Uterus (tissue), 4 donors: ENCODE data around the gene RO60. TPM values are rescaled to one million over a fixed set of nuclear protein-coding genes. Genes with fewer than 3 reads are reported as not detected.

Experiments
- DNase-seq, 2 donors: peaks; one replicate each; pipeline ENCODE4 v3.0.0-alpha.2; 2019 to 2020
- H3K27ac ChIP-seq, 2 donors: fragments of 200-600 bp; sonication (generic); 1 replicate in 1 of 2; 2 replicates in 1 of 2; pipeline ENCODE4 v1.5.1; 2016 to 2018
- H3K27me3 ChIP-seq, 2 donors: fragments of 200-600 bp; sonication (generic); one replicate each; pipeline ENCODE4 v1.5.1; 2018 to 2019; ENCODE audit warnings: control low read depth in 1 of 2
- H3K36me3 ChIP-seq, 2 donors: fragments of 200-600 bp; sonication (generic); one replicate each; pipeline ENCODE4 v1.5.1; 2019; ENCODE audit warnings: control low read depth in 1 of 2
- H3K4me1 ChIP-seq, 2 donors: fragments of 200-600 bp; sonication (generic); one replicate each; pipeline ENCODE4 v1.5.1; 2018 to 2019; ENCODE audit warnings: control low read depth in 1 of 2
- H3K4me3 ChIP-seq, 2 donors: fragments of 200-600 bp; sonication (generic); 1 replicate in 1 of 2; 2 replicates in 1 of 2; pipeline ENCODE4 v1.5.1; 2018 to 2019; ENCODE audit warnings: mild to moderate bottlenecking in 1 of 2
- H3K9me3 ChIP-seq, 2 donors: fragments of 200-600 bp; sonication (generic); one replicate each; pipeline ENCODE4 v1.5.1; 2019; ENCODE audit warnings: control low read depth in 1 of 2
- CTCF ChIP-seq, 4 experiments: fragments of 200-600 bp in 2 of 4; fragments of 450-650 bp in 2 of 4; sonication (generic) in 2 of 4; IDR thresholded peaks; one replicate each; pipeline ENCODE4 v1.5.1; 2016 to 2019; ENCODE audit warnings: antibody characterized with exemption in 4 of 4, mild to moderate bottlenecking in 2 of 4, moderate library complexity in 1 of 4
- POLR2A ChIP-seq, 2 donors: fragments of 450-650 bp; IDR thresholded peaks; one replicate each; pipeline ENCODE4 v1.6.1; 2016; ENCODE audit warnings: antibody characterized with exemption in 2 of 2, mild to moderate bottlenecking in 1 of 2, moderate library complexity in 1 of 2
- intact Hi-C: fragments of 100-400 bp; cut with DNase I; formaldehyde crosslinking; loops from one replicate; pipeline ENCODE4 v1.15.1; 2023; ENCODE audit warnings: low total_unique reads
- total RNA-seq, 4 donors: library from RNA; depleted of rRNA in 3 of 4; stranded (reverse); fragments of >200 nt in 3 of 4; gene quantifications; one replicate each; pipeline versions ENCODE4 v1.1.0 to v1.2.4, GENCODE V29; 2014 to 2023
- donor health status: DM: yes; HTN: yes; CAD: no.

The RO60 gene
- total RNA-seq, 4 donors from 2014 or later, result 68.9 to 290 (median 98.1) TPM

GRCh38 chr1:193054169-193054675 is 5.2 kb upstream of the RO60 start:
- Histone ChIP-seq H3K9me3 (no peaks in the 10 kb centered on the region), H3K27me3 (no peaks in the 10 kb centered on the region), H3K36me3 (no peaks in the 10 kb centered on the region), H3K27ac (no peak overlapping the region), H3K4me3 (no peak overlapping the region), H3K4me1 (no peaks in the 10 kb centered on the region)
- TF ChIP-seq CTCF (IDR thresholded peaks at IDR 0.05) (no peak), POLR2A (IDR thresholded peaks at IDR 0.05) (no peak)
- intact Hi-C loops, result loop anchor here (10.0 kb wide), 1 partner anchor 51 kb away; the partner anchor contains the start of gene GLRX2
- no peak for DNase-seq

GRCh38 chr1:193058529-193059281 is 707 bp upstream of the RO60 start:
- peak; percentile 23 to 25 for DNase-seq
- Histone ChIP-seq H3K4me3 (peak overlapping the region; percentile 63 to 80), H3K27me3 (no peaks in the 10 kb centered on the region), H3K9me3 (no peaks in the 10 kb centered on the region), H3K36me3 (no peaks in the 10 kb centered on the region), H3K27ac (peak overlapping the region; percentile 93 to 95), H3K4me1 (peaks cover 0 to 4% of the 10 kb centered on the region in 2 donors)
- TF ChIP-seq POLR2A (IDR thresholded peaks at IDR 0.05) (no peak), CTCF (IDR thresholded peaks at IDR 0.05) (no peak)
- intact Hi-C loops, result loop anchor here (10.0 kb wide), 1 partner anchor 46 kb away; the partner anchor contains the start of gene GLRX2

GRCh38 chr1:193060115-193060403 is 647 bp downstream of the RO60 start:
- Histone ChIP-seq H3K4me3 (peak overlapping the region; percentile 63 to 80), H3K36me3 (no peaks in the 10 kb centered on the region), H3K4me1 (peaks cover 0 to 4% of the 10 kb centered on the region in 2 donors), H3K27me3 (no peaks in the 10 kb centered on the region), H3K9me3 (no peaks in the 10 kb centered on the region), H3K27ac (peak overlapping the region; percentile 93 to 95)
- intact Hi-C loops, result no loop called here
- TF ChIP-seq POLR2A (IDR thresholded peaks at IDR 0.05) (no peak), CTCF (IDR thresholded peaks at IDR 0.05) (no peak)
- DNase-seq, result no peak

GRCh38 chr1:193060406-193060805 is 994 bp downstream of the RO60 start:
- intact Hi-C loops, result no loop called here
- Histone ChIP-seq H3K4me1 (peaks cover 0 to 4% of the 10 kb centered on the region in 2 donors), H3K36me3 (no peaks in the 10 kb centered on the region), H3K27me3 (no peaks in the 10 kb centered on the region), H3K4me3 (peak overlapping the region; percentile 63 to 80), H3K27ac (peak overlapping the region; percentile 93 to 95), H3K9me3 (no peaks in the 10 kb centered on the region)
- TF ChIP-seq POLR2A (IDR thresholded peaks at IDR 0.05) (no peak), CTCF (IDR thresholded peaks at IDR 0.05) (no peak)
- no peak for DNase-seq

- Histone ChIP-seq H3K4me1 (peaks cover 0 to 4% of the 10 kb centered on the region in 2 donors), H3K27ac (peak overlapping the region; percentile 93 to 95), H3K4me3 (peak overlapping the region in 1 of 2 donors; percentile 63), H3K27me3 (no peaks in the 10 kb centered on the region), H3K36me3 (no peaks in the 10 kb centered on the region), H3K9me3 (no peaks in the 10 kb centered on the region)
- DNase-seq, result no peak
- intact Hi-C loops, result no loop called here
- no peak for TF ChIP-seq CTCF (IDR thresholded peaks at IDR 0.05)
- TF ChIP-seq POLR2A (IDR thresholded peaks at IDR 0.05), result no peak
Measured at GRCh38 chr1:193060938-193061337, 1.5 kb downstream of the RO60 start.
